ENCODE data around the gene SLTM. TPM values are rescaled to one million over a fixed set of nuclear protein-coding genes. Genes with fewer than 3 reads are reported as not detected.

Gene SLTM
- total RNA-seq, 1 donor from 2014 or later: 96.1 TPM

Small RNA genes within 50 kb of the gene (small RNA-seq; reads per million reads assigned to genes)
- not detected for gene ZNF444P1

Other genes with a start within 250 kb of the SLTM start
- 127 TPM for gene ADAM10, start 184.0 kb downstream of the SLTM start, total RNA-seq
- gene MINDY2, start 162.4 kb downstream of the SLTM start, total RNA-seq: 36.5 TPM
- gene RNF111, start 54.0 kb upstream of the SLTM start, total RNA-seq: 37.1 TPM
- 4.4 TPM for gene CCNB2, start 171.5 kb upstream of the SLTM start, total RNA-seq